GM21423 (cell line): Measurements from ENCODE around the gene CALN1.
"Not testable (repeated sequence)": the region's sequence is repeated elsewhere in the genome, so short reads cannot be mapped to it uniquely, and the experiment has no call there.

Source experiments
- ATAC-seq: cut with Tn5 transposase; IDR thresholded peaks from one replicate; pipeline ENCODE4 v1.9.1; 2021; ENCODE audit warnings: mild to moderate bottlenecking, moderate library complexity; ENCODE audit not compliant: unreplicated experiment

Gene CALN1

GRCh38 chr7:72412121-72412618, at the start of gene CALN1:
Gene CALN1 (minus strand): TSS chr7:72412338.
- ATAC-seq, result not testable (repeated sequence)

DNA sequence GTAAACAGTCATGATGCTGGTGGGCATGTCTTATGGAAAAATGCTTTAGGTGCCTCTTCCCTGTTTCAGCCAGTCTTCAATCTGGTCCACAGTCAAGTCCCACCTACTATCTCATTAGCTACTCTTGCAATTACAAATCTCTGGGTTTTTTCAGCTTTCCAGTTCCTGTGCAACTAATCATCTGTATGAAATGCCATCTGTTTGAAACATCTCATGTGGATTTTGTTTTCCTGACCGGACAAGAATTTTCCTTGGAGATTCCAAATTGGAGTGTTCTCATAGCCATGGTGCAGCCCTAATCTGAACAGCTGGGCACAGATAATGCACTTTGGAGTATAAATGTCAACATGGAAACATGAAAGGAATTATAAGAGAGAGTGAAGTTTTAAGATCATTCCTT, 41.3 kb upstream of the CALN1 start:
- no peak for ATAC-seq

DNA sequence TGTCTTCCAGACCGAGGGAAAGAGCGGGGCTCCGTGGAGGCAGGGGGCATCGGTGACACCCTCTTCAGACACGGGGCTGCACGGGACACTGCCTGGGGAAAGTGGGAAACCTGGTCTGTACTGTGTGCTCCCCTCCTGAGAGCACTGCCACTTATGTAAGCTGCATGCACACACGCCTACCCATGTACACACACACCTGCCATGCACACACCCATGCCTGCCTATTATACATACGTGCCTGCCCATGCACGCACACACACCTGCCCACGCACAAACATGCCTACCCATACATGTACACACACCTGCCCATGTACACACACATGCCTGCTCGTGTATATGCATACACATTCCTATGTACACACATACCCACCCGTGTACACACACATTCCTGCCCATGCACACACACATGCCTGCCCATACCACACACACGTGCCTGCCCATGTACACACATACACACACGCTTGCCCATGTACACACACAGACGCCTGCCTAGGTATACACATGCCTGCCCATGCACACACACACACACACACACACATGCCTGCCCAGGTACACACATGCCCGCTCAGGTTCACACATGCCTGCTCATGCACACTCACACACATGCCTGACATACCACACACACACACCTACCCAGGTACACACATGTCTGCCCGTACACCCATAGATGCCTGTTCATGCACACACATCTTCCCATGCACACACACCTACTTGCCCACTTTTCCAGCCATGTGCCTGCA, 35.5 kb upstream of the CALN1 start:
- no peak for ATAC-seq

GRCh38 chr7:72446591-72447462, 34.7 kb upstream of the CALN1 start:
- ATAC-seq, result no peak

GRCh38 chr7:72446131-72446530, 34.0 kb upstream of the CALN1 start:
- ATAC-seq, result no peak

DNA sequence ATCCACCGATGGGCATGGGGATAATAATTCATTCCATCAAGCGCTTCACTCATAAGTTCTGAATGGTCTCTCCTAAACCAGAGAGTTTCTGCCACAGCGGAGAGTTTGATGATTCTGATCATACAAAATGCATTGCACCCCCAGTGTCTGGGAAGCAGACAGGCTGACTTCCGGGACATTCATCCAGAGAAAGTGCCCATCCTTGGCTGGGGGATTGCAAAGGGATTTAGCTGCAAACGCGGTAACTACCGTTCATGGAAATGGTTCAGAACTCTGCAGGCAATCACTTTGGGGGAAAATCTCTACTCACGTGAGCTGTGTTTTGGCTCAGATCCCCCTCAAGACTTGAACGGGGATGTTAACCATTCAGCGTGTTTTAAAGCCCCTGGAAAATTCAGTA, 33.4 kb upstream of the CALN1 start:
- ATAC-seq, result no peak

DNA sequence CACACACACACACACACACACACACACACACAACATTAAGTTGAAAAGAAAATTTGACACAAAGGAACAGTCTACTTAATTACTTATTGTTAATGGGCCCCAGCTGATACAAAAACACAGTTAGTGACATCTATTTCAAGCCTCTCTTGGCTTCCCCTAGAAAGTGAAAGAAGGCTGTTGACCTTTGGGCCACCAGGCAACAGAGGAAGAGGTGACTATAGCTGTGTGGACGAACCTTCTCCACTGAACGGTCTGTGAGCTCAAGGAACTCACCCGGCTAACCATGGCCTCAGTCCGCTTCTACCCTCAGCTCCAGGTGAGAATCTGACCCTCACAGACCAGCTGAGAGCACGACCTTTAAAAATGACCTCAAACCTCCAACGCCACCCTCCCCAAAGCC, 32.9 kb upstream of the CALN1 start:
- no peak for ATAC-seq

- no peak for ATAC-seq
These were observed 32.1 kb upstream of the CALN1 start for GRCh38 chr7:72444026-72444776.

DNA sequence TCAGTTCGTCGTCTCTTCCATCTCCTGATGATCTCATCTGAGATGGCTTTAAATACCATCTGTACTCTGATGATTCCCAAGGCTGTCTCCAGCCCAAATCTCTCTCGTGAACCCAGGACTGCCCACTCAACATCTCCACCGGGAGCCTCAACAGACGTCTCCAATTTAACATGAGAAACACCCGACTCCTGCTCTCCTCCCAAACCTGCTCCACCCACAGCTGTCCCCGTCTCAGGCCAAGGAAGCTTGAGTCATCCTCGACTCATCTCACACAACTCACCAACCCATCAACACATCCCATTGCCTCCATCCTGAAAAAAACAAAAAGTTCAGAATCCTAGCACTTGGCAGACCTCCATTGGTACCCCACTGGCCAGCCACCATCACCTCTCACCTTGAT, 29.7 kb upstream of the CALN1 start:
- no peak for ATAC-seq

DNA sequence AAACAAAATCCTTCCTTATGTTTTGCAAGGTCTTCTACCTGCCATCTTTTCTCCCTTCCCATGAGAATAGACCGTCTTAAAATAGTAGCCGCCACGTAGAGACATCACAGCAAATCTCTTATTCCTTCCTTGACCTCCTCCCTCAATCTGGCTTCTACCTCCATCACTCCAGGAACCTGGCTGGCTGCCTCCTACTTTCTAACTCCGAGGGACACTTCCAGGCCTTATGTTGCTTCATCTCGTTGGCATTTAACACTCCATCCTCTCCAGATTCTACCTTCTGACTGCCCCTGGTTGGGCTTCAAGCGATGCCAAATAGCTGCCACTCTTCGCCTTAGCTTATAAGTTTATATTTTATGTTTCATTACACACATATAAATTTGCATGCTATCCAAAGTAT, 26.4 kb upstream of the CALN1 start:
- ATAC-seq, result no peak

DNA sequence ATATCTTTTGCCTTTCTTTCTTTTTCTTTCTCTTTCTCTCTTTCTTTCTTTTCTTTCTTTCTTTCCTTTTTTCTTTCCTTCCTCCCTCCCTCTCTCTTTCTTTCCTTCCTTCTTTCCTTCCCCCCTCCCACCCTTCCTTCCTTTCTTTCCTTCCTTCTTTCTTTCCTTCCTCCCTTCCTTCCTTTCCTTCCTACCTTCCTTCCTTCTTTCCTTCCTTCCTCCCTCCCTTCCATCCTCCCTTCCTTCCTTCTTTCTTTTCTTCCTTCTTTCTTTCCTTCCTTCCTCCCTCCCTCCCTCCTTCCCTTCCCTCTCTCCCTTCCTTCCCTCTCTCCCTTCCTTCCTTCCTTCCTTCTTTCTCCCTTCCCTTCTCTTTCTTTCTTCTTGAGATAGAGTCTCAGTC, 25.5 kb upstream of the CALN1 start:
- ATAC-seq, result no peak

DNA sequence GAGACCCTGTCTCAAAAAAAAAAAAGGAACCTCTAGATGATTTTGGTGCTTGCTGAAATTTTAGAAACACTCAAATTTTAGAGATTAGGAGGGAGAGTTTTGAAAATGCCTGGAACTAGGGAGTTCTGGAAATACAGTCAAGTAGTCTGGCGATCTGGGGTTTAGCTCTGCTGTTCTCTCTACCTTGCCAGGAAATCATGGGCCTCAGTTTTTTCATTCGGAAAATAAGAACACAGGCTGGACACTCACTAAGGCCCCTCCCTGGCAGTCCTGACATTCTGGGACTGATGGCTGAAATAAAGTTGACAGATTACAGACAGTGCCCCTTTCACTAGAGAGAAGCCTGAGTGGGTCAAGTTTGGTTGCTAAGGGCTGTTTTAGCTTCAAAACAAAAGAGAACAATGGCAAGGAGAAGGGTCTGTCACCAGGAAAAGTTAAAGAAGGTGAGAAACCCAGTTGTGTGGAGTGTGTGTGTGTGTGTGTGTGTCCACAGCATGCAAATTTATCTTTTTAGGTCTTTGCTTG, 25.0 kb upstream of the CALN1 start:
- no peak for ATAC-seq

DNA sequence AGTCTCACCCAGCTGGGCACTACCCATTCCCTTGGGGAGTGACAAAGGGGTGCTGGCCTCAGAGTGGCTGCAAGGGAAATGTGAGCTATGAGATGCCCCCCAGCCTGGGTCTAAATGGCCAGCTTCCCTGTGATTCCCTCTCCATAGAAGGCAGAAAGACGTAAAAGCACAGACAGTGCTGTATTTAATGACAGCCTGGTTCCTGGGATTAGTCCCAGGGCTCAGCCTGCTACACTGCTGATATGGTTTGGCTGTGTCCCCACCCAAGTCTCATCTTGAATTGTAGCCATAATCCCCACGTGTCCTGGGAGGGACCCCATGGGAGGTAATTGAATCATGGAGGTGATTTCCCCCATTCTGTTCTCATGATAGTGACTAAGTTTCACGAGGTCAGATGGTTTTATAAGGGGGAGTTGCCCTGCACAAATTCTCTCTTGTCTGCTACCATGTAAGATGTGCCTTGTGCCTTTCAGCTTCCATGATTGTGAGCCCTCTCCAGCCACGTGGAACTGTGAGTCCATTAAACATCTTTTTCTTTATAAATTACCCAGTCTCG, 23.9 kb upstream of the CALN1 start:
- ATAC-seq, result no peak

DNA sequence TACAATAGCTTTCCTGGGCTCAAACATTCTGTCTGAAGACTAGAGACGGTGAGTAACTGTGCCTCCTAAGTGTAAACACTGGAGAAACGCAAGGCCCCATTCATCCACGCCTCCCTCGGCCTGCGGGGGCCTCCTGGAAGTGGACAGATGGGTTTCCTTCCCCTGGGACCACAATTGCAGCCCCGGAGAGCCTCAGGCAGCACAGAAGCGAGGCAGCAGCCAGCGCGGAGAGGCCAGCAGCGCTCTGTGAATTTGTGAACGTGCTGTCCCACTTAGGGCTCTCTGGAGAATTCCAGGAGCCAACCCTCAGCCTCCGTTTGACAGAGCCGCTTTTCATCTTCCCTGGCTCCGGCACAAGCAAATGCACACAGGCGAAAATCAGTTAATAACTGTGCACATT, 23.2 kb upstream of the CALN1 start:
- no peak for ATAC-seq

- no peak for ATAC-seq
These were observed 18.4 kb upstream of the CALN1 start for GRCh38 chr7:72430531-72430930.

- no peak for ATAC-seq
These were observed 17.2 kb upstream of the CALN1 start for GRCh38 chr7:72429316-72429715.

DNA sequence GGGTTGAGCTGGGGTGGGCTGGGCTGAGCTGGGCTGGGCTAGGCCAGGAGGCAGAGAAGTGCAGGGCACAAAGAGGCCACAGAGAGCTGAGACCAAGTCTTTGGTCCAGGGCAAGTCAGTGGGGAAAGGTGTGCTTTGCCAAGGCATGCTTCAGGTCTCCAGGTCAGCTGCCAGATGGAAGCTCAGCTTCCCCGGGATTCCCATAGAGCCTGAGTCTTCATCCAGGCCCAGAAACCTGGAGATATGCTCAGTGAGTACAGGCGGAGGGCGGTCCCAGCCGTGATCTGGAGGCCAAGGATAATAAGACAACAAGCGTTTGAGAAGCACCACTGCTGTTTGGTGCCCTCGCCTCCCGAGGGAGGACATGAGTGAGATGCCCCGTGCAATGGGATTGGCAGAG, 4.7 kb upstream of the CALN1 start:
- ATAC-seq, result no peak

DNA sequence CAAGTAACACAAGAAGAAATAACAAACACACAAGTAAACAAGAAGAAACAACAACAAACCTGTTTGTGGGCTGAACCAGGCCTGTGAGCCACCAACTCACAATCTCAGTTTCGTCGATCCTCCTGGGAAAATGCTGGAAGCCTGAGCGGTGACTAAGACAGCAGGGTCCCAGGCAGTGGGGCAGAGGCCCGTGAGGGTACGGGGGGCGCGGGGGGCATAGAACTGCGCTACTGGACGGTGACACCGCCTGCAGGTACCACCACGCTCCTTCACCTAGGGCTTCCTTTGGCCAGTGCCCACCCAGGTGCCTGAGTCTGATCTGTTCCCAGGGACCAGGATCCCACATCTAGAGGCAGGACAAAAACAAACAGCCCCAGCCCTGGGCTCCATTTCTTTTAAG, 3.4 kb upstream of the CALN1 start:
- ATAC-seq, result no peak

DNA sequence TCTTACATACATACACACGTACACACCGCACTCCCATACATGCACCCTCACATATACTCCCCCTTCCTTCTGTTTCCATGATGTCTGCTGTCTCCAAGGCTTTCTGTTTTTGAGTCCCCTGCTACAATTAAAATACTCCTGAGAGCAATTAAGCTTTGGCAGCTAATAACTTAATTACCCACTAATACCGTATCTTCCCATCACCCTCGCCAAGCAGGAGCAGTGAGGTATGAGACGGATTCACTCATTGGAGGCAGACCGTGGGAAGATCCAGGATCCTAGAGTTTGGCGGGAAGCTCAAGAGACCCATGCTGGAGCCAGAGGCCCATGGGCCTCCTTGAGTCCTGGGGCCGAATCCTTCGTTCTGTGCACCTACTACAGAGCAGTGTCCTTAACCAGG, 1.7 kb upstream of the CALN1 start:
- no peak for ATAC-seq

GRCh38 chr7:72413290-72413689, 1.2 kb upstream of the CALN1 start:
- no peak for ATAC-seq

DNA sequence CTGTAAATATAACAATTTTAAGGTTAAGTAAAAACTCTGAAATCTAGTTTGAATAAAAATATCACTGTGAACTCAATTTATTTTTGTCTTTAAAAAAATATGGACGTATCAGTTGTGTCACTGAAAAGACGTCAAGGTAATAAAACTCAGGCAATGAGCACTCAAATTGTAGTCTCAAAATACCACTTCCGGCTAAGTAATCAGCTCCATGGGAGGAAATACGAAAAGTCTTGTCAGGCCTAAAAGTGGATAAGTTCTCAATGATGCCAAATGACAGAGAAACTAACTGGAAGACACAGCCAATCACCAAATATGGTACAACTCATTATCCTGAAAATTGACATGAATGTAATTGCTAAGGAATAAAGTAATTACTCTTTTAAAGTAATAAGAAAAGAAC, 719 bp downstream of the CALN1 start:
- no peak for ATAC-seq
